Measurements from ENCODE around the gene CR1L. TPM values are rescaled to one million over a fixed set of nuclear protein-coding genes. Genes with fewer than 3 reads are reported as not detected.

The CR1L gene
- total and polyA plus RNA-seq, 9 of the 15 experiments (the other 6 are each of a cell fraction or from before 2014, with no cell fraction given) = 10.1 to 74.8 (median 34.3) TPM

DNA sequence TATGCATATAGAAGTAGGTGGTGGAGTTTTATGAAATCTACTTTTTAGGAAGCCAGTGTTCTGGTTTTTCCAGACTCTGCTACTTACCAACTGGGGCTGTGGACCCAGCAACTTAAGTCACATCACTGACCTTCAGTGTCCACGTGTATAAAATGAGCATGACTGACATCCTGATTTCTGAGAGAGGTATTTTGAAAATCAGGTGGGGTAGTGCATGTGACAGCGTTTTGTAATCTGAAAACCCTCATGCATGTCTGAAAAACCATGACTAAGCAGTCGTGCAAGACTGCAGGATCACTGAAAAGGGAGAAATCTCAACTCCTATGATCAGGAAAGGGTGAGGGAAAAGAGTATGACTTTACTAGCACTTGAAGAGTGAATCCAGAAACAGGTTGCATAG, 26.1 kb downstream of the CR1L start (continued):
- TF ChIP-seq ZNF511 (CRISPR knock-in tag; IDR thresholded peaks at IDR 0.05) = no peak
- TF ChIP-seq FUS (optimal IDR thresholded peaks at IDR 0.05; ENCODE audit: low read depth, low read length) = no peak
- TF ChIP-seq, protein P1, sequence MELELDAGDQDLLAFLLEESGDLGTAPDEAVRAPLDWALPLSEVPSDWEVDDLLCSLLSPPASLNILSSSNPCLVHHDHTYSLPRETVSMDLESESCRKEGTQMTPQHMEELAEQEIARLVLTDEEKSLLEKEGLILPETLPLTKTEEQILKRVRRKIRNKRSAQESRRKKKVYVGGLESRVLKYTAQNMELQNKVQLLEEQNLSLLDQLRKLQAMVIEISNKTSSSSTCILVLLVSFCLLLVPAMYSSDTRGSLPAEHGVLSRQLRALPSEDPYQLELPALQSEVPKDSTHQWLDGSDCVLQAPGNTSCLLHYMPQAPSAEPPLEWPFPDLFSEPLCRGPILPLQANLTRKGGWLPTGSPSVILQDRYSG (tag; conservative IDR thresholded peaks at IDR 0.05; ENCODE audit: low read depth) = no peak
- no peak for TF ChIP-seq ZNF253 (CRISPR knock-in tag; conservative IDR thresholded peaks at IDR 0.05)
- TF ChIP-seq, protein P2, sequence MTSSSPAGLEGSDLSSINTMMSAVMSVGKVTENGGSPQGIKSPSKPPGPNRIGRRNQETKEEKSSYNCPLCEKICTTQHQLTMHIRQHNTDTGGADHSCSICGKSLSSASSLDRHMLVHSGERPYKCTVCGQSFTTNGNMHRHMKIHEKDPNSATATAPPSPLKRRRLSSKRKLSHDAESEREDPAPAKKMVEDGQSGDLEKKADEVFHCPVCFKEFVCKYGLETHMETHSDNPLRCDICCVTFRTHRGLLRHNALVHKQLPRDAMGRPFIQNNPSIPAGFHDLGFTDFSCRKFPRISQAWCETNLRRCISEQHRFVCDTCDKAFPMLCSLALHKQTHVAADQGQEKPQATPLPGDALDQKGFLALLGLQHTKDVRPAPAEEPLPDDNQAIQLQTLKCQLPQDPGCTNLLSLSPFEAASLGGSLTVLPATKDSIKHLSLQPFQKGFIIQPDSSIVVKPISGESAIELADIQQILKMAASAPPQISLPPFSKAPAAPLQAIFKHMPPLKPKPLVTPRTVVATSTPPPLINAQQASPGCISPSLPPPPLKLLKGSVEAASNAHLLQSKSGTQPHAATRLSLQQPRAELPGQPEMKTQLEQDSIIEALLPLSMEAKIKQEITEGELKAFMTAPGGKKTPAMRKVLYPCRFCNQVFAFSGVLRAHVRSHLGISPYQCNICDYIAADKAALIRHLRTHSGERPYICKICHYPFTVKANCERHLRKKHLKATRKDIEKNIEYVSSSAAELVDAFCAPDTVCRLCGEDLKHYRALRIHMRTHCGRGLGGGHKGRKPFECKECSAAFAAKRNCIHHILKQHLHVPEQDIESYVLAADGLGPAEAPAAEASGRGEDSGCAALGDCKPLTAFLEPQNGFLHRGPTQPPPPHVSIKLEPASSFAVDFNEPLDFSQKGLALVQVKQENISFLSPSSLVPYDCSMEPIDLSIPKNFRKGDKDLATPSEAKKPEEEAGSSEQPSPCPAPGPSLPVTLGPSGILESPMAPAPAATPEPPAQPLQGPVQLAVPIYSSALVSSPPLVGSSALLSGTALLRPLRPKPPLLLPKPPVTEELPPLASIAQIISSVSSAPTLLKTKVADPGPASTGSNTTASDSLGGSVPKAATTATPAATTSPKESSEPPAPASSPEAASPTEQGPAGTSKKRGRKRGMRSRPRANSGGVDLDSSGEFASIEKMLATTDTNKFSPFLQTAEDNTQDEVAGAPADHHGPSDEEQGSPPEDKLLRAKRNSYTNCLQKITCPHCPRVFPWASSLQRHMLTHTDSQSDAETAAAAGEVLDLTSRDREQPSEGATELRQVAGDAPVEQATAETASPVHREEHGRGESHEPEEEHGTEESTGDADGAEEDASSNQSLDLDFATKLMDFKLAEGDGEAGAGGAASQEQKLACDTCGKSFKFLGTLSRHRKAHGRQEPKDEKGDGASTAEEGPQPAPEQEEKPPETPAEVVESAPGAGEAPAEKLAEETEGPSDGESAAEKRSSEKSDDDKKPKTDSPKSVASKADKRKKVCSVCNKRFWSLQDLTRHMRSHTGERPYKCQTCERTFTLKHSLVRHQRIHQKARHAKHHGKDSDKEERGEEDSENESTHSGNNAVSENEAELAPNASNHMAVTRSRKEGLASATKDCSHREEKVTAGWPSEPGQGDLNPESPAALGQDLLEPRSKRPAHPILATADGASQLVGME (CRISPR knock-in tag; IDR thresholded peaks at IDR 0.05) = no peak
- TF ChIP-seq ILF3 (IDR thresholded peaks at IDR 0.05; ENCODE audit: borderline replicate concordance) = no peak
- TF ChIP-seq RFX5 (IDR thresholded peaks at IDR 0.05; ENCODE audit: low read depth, low read length) = no peak
- TF ChIP-seq, protein P3, sequence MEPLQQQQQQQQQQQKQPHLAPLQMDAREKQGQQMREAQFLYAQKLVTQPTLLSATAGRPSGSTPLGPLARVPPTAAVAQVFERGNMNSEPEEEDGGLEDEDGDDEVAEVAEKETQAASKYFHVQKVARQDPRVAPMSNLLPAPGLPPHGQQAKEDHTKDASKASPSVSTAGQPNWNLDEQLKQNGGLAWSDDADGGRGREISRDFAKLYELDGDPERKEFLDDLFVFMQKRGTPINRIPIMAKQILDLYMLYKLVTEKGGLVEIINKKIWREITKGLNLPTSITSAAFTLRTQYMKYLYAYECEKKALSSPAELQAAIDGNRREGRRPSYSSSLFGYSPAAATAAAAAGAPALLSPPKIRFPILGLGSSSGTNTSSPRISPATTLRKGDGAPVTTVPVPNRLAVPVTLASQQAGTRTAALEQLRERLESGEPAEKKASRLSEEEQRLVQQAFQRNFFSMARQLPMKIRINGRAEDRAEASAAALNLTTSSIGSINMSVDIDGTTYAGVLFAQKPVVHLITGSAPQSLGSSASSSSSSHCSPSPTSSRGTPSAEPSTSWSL (CRISPR knock-in tag; IDR thresholded peaks at IDR 0.05; ENCODE audit: borderline replicate concordance) = no peak
- no peak for TF ChIP-seq RB1 (IDR thresholded peaks at IDR 0.05; ENCODE audit: low read depth)
- TF ChIP-seq RBM17 (IDR thresholded peaks at IDR 0.05; ENCODE audit: borderline replicate concordance, low read depth, low read length) = no peak
- no peak for TF ChIP-seq HMG20B (CRISPR knock-in tag; IDR thresholded peaks at IDR 0.05)
- no peak for TF ChIP-seq ZNF140 (CRISPR knock-in tag; IDR thresholded peaks at IDR 0.05)
- TF ChIP-seq ZFP36 (IDR thresholded peaks at IDR 0.05; ENCODE audit: low read depth, low read length, partially characterized antibody) = no peak
- TF ChIP-seq, protein P4, sequence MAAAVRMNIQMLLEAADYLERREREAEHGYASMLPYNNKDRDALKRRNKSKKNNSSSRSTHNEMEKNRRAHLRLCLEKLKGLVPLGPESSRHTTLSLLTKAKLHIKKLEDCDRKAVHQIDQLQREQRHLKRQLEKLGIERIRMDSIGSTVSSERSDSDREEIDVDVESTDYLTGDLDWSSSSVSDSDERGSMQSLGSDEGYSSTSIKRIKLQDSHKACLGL (CRISPR knock-in tag; IDR thresholded peaks at IDR 0.05; ENCODE audit: borderline replicate concordance, poor library complexity, severe bottlenecking) = no peak
- TF ChIP-seq HCFC1 (IDR thresholded peaks at IDR 0.05; ENCODE audit: low read depth, low read length) = no peak
- TF ChIP-seq TAF1 (IDR thresholded peaks at IDR 0.05; ENCODE audit: control insufficient read depth, extremely low read depth, insufficient read depth, low read length, severe bottlenecking) = no peak
- TF ChIP-seq TEAD1 (CRISPR knock-in tag; IDR thresholded peaks at IDR 0.05) = 0 out of 4 replicates have a peak, but pooled peaks of 1 of the 2 experiments have one; percentile 58
- TF ChIP-seq ZNF134 (CRISPR knock-in tag; conservative IDR thresholded peaks at IDR 0.05) = no peak

Data from K562 (cell line).